Measurements from ENCODE around the gene HDAC1.

DNA sequence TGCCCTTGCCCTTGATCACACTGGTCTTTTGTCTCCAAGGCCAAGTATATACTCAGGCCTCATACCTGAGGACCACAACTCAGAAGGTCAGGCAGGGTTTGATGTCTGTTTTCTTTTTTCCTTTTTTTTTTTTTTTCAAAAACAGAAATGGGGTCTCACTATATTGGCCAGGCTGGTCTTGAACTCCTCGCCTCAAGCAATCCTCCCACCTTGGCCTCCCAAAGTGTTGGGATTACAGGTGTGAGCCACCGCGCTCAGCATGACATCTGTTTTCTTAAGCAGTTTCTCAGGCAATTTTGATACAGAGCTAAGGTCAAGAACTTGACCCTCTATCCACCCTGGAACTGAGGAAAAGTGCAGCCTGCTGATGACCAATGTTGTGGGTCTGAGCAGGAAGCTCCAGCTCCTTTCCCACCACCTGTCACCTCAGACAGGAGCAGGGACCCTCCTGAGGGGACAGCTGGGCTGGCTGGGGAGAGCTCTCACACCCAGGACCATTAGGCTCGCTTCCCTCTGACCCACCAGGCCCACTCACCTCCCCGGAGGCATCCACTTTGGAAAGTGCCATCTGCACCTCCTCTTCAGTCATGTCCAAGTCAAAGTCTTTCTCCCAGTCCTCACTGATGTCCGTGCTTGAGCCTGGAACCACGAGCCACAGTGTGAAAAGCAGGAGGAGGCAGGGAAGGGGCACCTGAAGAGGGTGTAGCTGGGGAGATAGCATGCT lies 76.2 kb downstream of the HDAC1 start:
- TF ChIP-seq, protein P1, sequence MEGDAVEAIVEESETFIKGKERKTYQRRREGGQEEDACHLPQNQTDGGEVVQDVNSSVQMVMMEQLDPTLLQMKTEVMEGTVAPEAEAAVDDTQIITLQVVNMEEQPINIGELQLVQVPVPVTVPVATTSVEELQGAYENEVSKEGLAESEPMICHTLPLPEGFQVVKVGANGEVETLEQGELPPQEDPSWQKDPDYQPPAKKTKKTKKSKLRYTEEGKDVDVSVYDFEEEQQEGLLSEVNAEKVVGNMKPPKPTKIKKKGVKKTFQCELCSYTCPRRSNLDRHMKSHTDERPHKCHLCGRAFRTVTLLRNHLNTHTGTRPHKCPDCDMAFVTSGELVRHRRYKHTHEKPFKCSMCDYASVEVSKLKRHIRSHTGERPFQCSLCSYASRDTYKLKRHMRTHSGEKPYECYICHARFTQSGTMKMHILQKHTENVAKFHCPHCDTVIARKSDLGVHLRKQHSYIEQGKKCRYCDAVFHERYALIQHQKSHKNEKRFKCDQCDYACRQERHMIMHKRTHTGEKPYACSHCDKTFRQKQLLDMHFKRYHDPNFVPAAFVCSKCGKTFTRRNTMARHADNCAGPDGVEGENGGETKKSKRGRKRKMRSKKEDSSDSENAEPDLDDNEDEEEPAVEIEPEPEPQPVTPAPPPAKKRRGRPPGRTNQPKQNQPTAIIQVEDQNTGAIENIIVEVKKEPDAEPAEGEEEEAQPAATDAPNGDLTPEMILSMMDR (IDR thresholded peaks at IDR 0.05; ENCODE audit: insufficient read depth, low read length, poor library complexity, severe bottlenecking), result no peak
- no peak for TF ChIP-seq EZH2phosphoT487 (conservative IDR thresholded peaks at IDR 0.05; ENCODE audit: low read length)
